Vagina (tissue), 2 donors: ENCODE data around the gene EPHB1.

Source experiments
- POLR2AphosphoS5 ChIP-seq, 2 donors: sonication (generic); formaldehyde crosslinking; IDR thresholded peaks; one replicate each; pipeline ENCODE4 v1.9.0; 2017; ENCODE audit warnings: antibody characterized with exemption in 2 of 2, mild to moderate bottlenecking in 2 of 2, low read depth in 1 of 2; ENCODE audit not compliant: insufficient read depth in 1 of 2
- TF ChIP-seq, protein P1 (sequence below), 3 experiments: fragments of 450-650 bp in 2 of 3; fragments of 200-600 bp in 1 of 3; sonication (generic) in 1 of 3; IDR thresholded peaks; one replicate each; pipeline ENCODE4 v1.5.1; 2017 to 2019; ENCODE audit warnings: antibody characterized with exemption in 3 of 3, mild to moderate bottlenecking in 2 of 3, moderate library complexity in 2 of 3

DNA sequence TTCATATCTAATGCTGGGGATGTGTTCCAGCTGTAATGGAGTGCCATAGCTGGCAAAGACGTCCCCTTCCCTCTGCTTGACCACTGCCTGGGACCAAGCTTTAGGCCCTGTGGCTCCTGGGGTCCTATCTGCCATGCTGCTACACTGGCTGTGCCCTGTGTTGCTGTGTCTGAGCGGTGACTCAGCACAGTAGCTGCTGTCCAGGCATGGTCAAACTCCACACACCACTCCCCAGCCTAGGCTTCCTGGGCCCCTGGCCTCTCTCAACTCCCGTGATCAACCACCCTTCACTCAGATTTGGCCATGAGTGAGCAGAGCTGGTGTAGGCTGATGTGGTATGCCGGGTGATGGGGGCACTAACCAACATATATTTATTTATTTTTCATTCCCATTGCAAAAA, 27.0 kb downstream of the EPHB1 start:
- TF ChIP-seq, protein P1, sequence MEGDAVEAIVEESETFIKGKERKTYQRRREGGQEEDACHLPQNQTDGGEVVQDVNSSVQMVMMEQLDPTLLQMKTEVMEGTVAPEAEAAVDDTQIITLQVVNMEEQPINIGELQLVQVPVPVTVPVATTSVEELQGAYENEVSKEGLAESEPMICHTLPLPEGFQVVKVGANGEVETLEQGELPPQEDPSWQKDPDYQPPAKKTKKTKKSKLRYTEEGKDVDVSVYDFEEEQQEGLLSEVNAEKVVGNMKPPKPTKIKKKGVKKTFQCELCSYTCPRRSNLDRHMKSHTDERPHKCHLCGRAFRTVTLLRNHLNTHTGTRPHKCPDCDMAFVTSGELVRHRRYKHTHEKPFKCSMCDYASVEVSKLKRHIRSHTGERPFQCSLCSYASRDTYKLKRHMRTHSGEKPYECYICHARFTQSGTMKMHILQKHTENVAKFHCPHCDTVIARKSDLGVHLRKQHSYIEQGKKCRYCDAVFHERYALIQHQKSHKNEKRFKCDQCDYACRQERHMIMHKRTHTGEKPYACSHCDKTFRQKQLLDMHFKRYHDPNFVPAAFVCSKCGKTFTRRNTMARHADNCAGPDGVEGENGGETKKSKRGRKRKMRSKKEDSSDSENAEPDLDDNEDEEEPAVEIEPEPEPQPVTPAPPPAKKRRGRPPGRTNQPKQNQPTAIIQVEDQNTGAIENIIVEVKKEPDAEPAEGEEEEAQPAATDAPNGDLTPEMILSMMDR (IDR thresholded peaks at IDR 0.05), result no peak
- no peak for TF ChIP-seq POLR2AphosphoS5 (IDR thresholded peaks at IDR 0.05; ENCODE audit: insufficient read depth in 1 of 2, low read depth in 1 of 2)
